Activated naive CD8-positive, alpha-beta T cell treated with anti-CD3 and anti-CD28 coated beads, Interleukin-2, amount 10 ng/mL, durations not matched to agents 7 days and 5 days (primary cell): Measurements from ENCODE around the gene PARD3. TPM values are rescaled to one million over a fixed set of nuclear protein-coding genes. Genes with fewer than 3 reads are reported as not detected.

ENCODE experiments used
- ATAC-seq: fragments of 150-1000 bp; cut with Tn5 transposase; one replicate; pipeline ENCODE4 v1.10.0; 2021; ENCODE audit warnings: low read depth, moderate library complexity
- POLR2A ChIA-PET: fragments of 350-600 bp; sonication (Branson Sonifier 250); formaldehyde crosslinking; loops from one replicate; lab custom pipeline; 2021; ENCODE audit warnings: antibody characterized with exemption; lab: Charles Lee
- DNase-seq: peaks from one replicate; pipeline ENCODE4 v3.0.0; 2021
- H3K27ac Mint-ChIP-seq: one replicate; pipeline ENCODE4 v1.8.0; 2022; ENCODE audit warnings: mild to moderate bottlenecking, mixed read lengths
- H3K27me3 Mint-ChIP-seq: one replicate; pipeline ENCODE4 v1.8.0; 2022; ENCODE audit warnings: mild to moderate bottlenecking, moderate library complexity, mixed read lengths
- H3K36me3 Mint-ChIP-seq: one replicate; pipeline ENCODE4 v1.8.0; 2021; ENCODE audit warnings: mild to moderate bottlenecking, mixed read lengths
- H3K4me1 Mint-ChIP-seq: one replicate; pipeline ENCODE4 v1.8.0; 2021; ENCODE audit warnings: mixed read lengths
- H3K4me3 Mint-ChIP-seq: one replicate; pipeline ENCODE4 v1.8.0; 2022; ENCODE audit warnings: mild to moderate bottlenecking, moderate library complexity, mixed read lengths
- H3K9me3 Mint-ChIP-seq: one replicate; pipeline ENCODE4 v1.8.0; 2021; ENCODE audit warnings: mixed read lengths
- total RNA-seq, 2 experiments: library from RNA; stranded (reverse); gene quantifications; one replicate each; pipeline ENCODE4 v1.2.3, GENCODE V29; 2021

Gene PARD3
- total RNA-seq, 2 experiments from 2014 or later = 0.48 to 0.55 TPM

DNA sequence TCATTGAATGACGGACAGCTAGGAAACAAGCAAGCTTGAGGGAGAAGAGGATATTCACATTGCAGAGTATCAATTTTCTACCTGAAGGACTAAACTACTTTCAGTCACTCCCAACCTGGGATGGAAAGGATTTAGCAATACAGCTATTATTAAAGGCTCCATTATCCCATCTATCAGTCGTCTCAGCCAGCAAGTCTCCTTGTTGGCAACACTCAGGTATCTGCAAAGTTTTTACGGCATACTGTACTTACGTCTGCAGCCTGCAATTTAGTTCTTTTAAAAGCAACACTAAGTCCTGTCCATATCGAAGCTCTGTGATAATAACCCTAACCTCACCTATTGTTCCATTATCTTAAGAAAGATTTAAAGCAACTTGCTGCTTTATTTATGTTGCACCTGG, 689.4 kb downstream of the PARD3 start:
- DNase-seq (no peak), ATAC-seq (no peak)
- no peak overlapping the region for H3K27ac Mint-ChIP-seq
- H3K9me3 Mint-ChIP-seq = peaks cover 6% of the 10 kb centered on the region
- POLR2A ChIA-PET = no interaction called here
- H3K4me1 Mint-ChIP-seq = peaks cover 17% of the 10 kb centered on the region
- peaks cover 9% of the 10 kb centered on the region for H3K27me3 Mint-ChIP-seq
- H3K36me3 Mint-ChIP-seq = no peaks in the 10 kb centered on the region
- H3K4me3 Mint-ChIP-seq = no peak overlapping the region

DNA sequence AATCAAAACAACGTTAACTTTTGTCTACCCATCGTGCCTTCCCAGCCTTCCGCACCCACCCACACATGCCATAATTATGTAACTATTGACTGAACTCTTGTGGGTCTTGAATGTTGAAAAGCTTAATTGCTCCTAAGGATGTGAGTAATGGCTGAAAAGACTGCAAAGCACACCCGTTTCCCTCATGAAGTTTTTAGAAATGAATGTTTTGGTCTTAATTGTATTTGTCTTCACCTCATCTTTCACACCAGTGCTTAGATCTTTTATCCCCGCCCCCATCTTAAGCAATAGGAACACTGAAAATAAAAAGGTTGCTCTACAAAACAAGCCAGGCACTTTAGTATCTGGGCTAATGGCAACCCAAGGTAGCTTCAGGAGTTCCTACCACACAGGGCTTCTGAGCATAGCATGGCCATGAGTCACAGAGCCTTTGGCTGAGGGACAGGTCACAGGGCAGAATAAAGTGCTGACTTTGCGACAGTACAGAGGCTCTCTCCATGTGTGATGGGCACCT, 690.5 kb downstream of the PARD3 start:
- DNase-seq = no peak
- ATAC-seq = no peak
- H3K36me3 Mint-ChIP-seq = no peaks in the 10 kb centered on the region
- peaks cover 2% of the 10 kb centered on the region for H3K9me3 Mint-ChIP-seq
- no peak overlapping the region for H3K27ac Mint-ChIP-seq
- H3K4me1 Mint-ChIP-seq = peaks cover 17% of the 10 kb centered on the region
- POLR2A ChIA-PET = no interaction called here
- H3K4me3 Mint-ChIP-seq = no peak overlapping the region
- peaks cover 9% of the 10 kb centered on the region for H3K27me3 Mint-ChIP-seq

DNA sequence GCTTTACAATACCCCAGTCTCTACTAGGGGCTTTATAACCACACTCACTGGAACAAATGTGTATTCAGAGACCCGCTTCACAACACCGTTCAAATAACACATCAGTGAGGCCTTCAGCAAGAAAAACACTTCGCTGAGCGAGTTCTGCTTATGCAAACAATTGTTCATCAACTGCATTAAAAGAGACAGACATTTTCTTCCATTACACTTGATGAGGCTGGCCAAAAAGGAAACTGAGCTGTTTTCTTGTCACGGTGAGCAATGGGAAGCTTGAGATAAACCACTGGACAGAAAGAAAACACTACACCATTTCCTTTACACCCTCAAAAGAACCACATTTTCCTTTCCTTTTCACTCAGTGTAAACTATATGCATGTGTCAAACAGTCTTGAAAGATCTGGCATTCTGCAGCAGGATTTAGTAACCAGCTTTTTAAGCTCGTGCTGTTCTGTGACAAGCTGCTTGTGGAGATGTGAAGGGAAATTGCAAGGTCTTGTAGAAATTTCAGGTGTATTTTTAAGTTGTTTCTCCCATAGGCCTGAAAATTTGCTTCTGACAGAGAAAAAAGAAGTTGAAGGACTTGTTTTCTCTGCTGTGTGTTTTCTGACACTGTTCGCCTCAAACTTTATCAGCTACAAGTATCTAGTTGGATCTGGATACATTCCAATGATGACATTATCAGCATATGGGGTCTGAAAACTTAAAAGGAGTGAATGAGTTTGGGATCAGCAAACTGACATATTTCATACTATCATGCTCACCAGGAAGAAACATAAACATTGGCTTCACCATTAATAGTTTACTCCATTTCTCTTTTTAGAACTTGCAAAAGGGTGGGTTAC, 693.1 kb downstream of the PARD3 start:
- peak overlapping the region; percentile 64 for H3K27ac Mint-ChIP-seq
- no peaks in the 10 kb centered on the region for H3K36me3 Mint-ChIP-seq
- peak; percentile 89 for ATAC-seq
- no peak for DNase-seq
- POLR2A ChIA-PET = interaction anchor here (0.6 kb wide), 1 partner anchor 54 kb away, joined by 3 read pairs; no protein-coding TSS in a partner anchor
- peak overlapping the region; percentile 20 for H3K4me3 Mint-ChIP-seq
- peaks cover 17% of the 10 kb centered on the region for H3K4me1 Mint-ChIP-seq
- H3K9me3 Mint-ChIP-seq = no peaks in the 10 kb centered on the region
- H3K27me3 Mint-ChIP-seq = no peaks in the 10 kb centered on the region

DNA sequence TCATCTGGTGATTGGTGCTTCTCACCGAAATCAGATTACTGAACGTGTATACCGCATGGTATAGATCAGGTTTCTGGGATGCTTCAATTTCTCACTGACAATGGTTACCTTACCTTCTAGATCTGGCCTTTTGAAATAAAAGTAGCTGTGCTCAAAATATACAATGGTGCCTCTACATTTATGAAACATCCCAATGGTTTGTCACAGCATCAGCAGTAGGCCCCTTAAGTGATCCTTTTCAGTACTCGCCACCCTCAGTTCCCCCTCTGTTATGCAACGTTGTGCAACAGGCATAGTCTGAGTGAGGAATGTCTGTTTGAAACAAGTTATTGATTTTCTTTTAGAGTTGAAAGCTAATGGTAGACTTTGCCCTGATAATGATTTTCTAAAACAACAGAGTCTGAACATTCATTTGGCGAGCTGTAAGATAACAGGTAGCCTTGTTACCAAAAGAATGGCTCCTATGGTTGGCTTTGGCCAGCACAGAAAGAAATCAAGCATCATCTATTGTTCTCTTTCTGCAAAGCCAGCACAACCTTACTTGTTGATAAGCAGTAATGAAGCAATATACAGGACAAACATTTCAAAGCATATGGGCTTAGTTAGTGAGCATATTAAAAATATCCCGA, 693.9 kb downstream of the PARD3 start:
- Mint-ChIP-seq H3K36me3 (no peaks in the 10 kb centered on the region), H3K4me3 (peak overlapping the region; percentile 20)
- POLR2A ChIA-PET = interaction anchor here (0.6 kb wide), 1 partner anchor 55 kb away, joined by 3 read pairs; no protein-coding TSS in a partner anchor

DNA sequence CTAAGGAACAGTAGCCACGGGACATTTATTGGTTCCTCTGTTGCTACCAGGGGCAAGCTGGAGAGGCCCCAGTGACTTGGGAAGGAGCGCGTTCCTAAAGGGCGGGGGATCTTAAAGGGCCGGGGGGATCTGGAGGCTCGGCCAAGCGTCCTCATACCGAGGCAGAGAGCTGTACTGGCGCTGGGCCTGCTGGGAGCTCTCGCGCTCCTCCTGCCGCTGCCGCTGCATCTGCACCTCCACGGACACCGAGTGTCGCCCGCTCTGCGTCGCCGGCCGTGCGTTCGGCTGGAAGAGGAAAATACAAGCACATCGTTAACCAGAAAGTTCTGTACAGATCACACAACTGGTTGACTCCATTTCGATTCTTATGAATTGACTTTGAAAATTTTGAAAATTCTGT, 695.6 kb downstream of the PARD3 start:
- Mint-ChIP-seq H3K9me3 (no peaks in the 10 kb centered on the region), H3K4me3 (no peak overlapping the region), H3K4me1 (peaks cover 17% of the 10 kb centered on the region), H3K27ac (no peak overlapping the region), H3K36me3 (no peaks in the 10 kb centered on the region), H3K27me3 (no peaks in the 10 kb centered on the region)
- POLR2A ChIA-PET = no interaction called here
- ATAC-seq (no peak), DNase-seq (no peak)

More for the DNA sequence above, 693.9 kb downstream of the PARD3 start:
- no peak for DNase-seq
- no peaks in the 10 kb centered on the region for H3K9me3 Mint-ChIP-seq
- H3K27me3 Mint-ChIP-seq = no peaks in the 10 kb centered on the region
- peaks cover 17% of the 10 kb centered on the region for H3K4me1 Mint-ChIP-seq
- ATAC-seq = no peak
- peak overlapping the region; percentile 64 for H3K27ac Mint-ChIP-seq

DNA sequence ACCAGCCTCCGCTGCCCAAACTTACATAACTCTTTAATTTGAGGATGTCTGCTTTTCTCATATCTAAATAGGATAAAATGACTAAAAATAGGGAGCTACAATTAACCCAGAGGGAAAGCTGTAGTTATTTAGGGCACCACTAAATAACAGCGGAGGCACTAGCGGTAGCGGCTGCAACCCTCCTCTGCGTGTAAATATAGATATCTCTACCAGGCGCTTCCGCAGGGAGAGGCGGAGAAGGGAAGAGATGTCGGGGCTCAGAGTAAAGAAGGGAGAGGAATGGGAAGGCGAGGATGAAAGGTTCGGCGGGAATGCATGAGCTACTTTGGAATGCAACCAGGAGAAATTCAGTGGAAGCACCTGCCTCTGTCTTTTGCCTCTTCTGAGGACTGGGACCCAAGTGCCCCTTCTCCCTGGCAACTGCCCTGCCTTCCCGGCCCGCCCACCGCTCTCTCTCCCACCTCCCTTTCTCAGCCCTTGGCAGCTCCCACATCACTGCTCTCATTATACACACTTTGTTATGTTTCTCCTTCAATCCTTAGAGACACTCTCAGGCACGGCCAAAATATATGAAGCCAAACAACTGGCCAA, 698.3 kb downstream of the PARD3 start:
- POLR2A ChIA-PET = no interaction called here
- H3K27me3 Mint-ChIP-seq = peaks cover 2% of the 10 kb centered on the region
- H3K36me3 Mint-ChIP-seq = no peaks in the 10 kb centered on the region
- no peak overlapping the region for H3K4me3 Mint-ChIP-seq
- DNase-seq (no peak), ATAC-seq (no peak)
- H3K27ac Mint-ChIP-seq = no peak overlapping the region
- peaks cover 5% of the 10 kb centered on the region for H3K4me1 Mint-ChIP-seq
- no peaks in the 10 kb centered on the region for H3K9me3 Mint-ChIP-seq

DNA sequence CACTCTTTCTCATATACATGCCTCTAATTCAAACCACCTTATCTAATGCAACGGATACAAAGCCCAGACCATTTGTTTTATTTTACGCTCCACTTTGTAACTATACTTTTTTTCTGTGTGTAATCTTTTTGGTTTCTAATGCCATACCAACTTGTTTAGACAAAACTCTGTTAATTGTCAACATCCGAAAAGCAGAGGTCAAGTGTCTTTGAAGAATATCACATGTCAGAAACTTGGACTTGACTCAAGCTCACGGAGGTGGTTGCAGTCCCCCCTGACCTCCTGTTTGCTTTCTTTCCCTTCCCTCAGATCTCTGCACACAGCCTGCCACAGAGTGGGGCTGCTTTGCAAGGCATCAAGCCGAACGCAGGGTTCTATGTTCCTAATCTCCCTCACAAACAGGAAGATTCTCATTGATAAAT, 698.9 kb downstream of the PARD3 start:
- Mint-ChIP-seq H3K36me3 (no peaks in the 10 kb centered on the region), H3K4me1 (no peaks in the 10 kb centered on the region), H3K27ac (no peak overlapping the region), H3K27me3 (peaks cover 2% of the 10 kb centered on the region), H3K4me3 (no peak overlapping the region), H3K9me3 (no peaks in the 10 kb centered on the region)
- ATAC-seq = no peak
- no peak for DNase-seq
- POLR2A ChIA-PET = no interaction called here

DNA sequence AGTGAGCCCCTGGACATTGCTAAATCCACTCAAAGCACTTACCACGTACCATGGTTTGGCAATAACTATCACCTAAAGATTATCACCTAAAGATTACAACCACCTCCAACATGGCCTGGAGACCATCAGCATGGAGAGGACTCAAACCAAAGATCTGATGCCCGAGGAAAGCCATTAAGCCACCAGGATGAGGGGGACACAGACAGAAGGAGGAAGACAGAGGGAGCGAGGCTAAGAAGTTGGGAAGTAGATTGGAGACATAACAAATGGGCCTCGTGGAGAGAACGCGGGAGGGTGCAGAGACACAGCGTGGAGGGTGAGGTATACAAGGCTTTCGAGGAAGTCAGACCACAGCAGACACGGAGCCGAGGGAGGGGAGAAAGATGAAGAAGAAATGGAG, 700.2 kb downstream of the PARD3 start:
- H3K27me3 Mint-ChIP-seq = peaks cover 2% of the 10 kb centered on the region
- no peak for DNase-seq
- no peak for ATAC-seq
- no peak overlapping the region for H3K4me3 Mint-ChIP-seq
- POLR2A ChIA-PET = no interaction called here
- H3K36me3 Mint-ChIP-seq = no peaks in the 10 kb centered on the region
- H3K9me3 Mint-ChIP-seq = no peaks in the 10 kb centered on the region
- no peaks in the 10 kb centered on the region for H3K4me1 Mint-ChIP-seq
- no peak overlapping the region for H3K27ac Mint-ChIP-seq

DNA sequence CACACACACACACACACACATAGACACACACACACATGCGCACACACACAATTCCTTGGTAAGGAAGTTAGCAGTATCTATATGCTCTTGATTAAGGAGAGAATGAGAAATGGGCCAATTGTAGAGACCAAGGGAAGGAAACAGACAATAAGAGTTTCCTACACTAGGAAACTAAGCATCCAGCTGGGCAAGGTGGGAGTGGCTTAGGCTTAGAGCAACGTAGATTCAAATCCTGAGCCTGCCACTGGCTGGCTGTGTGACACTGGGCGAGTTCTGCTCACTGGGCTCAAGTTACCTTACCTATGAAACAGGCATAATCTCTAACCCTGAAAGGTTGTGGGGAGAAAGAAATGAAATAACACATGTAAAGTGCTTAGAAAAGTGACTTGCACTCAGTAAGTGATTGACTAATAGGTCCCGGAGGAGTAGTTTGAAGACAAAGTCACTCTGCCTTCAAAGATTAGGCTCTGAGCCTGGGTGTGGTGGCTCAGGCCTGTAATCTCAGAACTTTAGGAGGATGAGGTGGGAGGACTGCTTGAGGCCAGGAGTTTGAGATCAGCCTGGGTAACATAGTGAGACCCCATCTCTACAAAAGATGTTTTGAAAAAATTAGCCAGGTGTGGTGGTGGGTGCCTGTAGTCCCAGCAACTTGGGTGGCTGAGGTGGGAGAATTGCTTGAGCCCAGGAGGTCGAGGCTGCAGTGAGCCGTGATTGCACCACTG, 701.4 kb downstream of the PARD3 start:
- POLR2A ChIA-PET = no interaction called here
- no peaks in the 10 kb centered on the region for H3K4me1 Mint-ChIP-seq
- peaks cover 2% of the 10 kb centered on the region for H3K27me3 Mint-ChIP-seq
- no peak overlapping the region for H3K27ac Mint-ChIP-seq
- no peak for DNase-seq
- no peak overlapping the region for H3K4me3 Mint-ChIP-seq
- no peak for ATAC-seq
- no peaks in the 10 kb centered on the region for H3K9me3 Mint-ChIP-seq
- no peaks in the 10 kb centered on the region for H3K36me3 Mint-ChIP-seq

DNA sequence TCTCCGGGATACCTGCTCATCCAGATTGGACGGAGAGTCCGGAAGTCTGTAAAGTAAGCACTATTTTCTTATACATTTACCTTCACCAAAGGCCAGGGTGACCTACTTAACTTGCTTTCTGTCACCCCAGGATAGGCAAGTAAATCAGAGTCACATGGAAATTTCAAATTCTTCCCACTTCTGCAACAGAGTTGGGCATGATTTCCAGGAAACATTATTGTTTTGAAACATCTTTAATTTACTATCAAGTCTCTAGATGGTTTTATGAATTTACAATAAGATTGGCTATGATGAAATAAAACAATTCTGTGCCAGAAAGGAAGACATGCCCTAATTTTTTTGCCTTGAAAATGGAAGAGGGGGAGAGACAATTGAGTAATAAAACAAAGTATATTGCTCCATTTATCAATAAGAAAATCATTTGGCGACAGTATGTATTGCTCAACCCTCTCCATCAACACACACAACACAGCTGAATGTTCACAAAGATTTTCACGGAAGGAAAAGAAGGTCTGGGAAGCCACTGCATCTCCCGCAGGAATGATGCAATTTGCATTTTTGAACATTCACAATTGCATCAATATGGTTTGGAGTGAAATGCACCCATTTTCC, 702.8 kb downstream of the PARD3 start:
- no peaks in the 10 kb centered on the region for H3K36me3 Mint-ChIP-seq
- H3K27ac Mint-ChIP-seq = no peak overlapping the region
- DNase-seq (no peak), ATAC-seq (no peak)
- no peaks in the 10 kb centered on the region for H3K4me1 Mint-ChIP-seq
- H3K27me3 Mint-ChIP-seq = peaks cover 2% of the 10 kb centered on the region
- H3K9me3 Mint-ChIP-seq = no peaks in the 10 kb centered on the region
- H3K4me3 Mint-ChIP-seq = no peak overlapping the region
- POLR2A ChIA-PET = no interaction called here

DNA sequence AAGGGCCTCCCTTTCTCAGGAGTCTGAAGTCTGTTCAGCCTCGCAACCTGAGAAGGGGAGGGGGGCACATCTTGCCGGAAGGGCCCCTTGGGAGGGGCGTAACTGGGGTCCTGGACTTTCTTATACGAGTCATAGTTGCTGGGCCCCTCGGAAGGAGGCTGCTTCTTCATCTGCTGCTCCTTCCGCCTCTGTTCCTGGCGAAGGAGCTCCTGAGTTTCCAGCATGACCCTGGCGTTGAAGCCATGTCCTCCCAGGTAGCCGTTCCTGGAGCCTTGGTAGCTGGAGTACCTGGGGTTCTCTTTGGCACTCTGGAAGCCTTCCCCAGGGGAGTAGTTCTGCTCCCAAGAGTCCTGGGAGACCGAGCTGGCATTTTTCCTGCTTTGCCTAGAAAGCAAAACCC, 703.9 kb downstream of the PARD3 start:
- H3K4me3 Mint-ChIP-seq = no peak overlapping the region
- H3K4me1 Mint-ChIP-seq = no peaks in the 10 kb centered on the region
- no peaks in the 10 kb centered on the region for H3K9me3 Mint-ChIP-seq
- no peak overlapping the region for H3K27ac Mint-ChIP-seq
- H3K36me3 Mint-ChIP-seq = no peaks in the 10 kb centered on the region
- no peak for ATAC-seq
- DNase-seq = no peak
- peaks cover 2% of the 10 kb centered on the region for H3K27me3 Mint-ChIP-seq
- POLR2A ChIA-PET = no interaction called here

DNA sequence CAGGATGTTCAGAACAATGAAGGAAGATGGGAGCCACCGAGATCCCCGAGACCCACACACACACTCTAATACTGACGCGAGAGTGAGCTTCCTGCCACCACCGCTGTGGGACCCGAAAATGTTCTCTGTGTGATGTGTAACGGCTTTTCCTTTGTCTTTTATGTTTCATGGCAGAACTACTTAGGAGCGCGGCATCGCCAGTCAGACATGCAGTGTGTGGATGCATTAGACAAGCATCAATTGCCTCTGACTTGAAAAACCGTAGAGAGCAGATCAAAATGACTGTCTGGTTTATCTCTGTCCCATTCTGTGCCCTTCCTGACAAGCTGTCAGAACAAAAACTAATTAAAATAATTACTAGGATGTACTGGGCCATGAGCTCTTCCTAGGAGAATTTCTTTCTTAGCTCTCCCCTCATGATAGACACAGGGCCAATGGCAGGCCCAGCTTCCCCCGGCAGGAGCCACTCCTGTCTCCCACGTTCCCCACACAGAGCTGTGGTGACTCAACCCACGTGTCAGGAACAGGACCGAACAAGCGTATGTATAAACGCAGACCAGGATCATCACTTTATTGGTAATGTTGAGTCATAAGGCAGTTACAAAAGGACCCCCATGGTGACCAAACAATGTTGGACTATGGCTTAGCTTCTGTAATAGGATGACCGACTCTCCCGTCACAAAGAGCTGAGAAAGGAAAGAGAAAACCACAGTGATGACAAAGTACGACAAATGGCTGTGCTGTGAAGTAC, 705.0 kb downstream of the PARD3 start:
- Mint-ChIP-seq H3K4me1 (no peaks in the 10 kb centered on the region), H3K27me3 (peaks cover 4% of the 10 kb centered on the region), H3K4me3 (no peak overlapping the region), H3K36me3 (no peaks in the 10 kb centered on the region), H3K9me3 (peaks cover 1% of the 10 kb centered on the region), H3K27ac (no peak overlapping the region)
- no peak for DNase-seq
- ATAC-seq = no peak
- POLR2A ChIA-PET = no interaction called here
